GM23338 (cell line): ENCODE data around the gene ZNF670. TPM values are rescaled to one million over a fixed set of nuclear protein-coding genes. Genes with fewer than 3 reads are reported as not detected.

Experiments used
- ATAC-seq: fragments of 200-7000 bp; cut with Tn5 transposase; 3 replicates; pipeline ENCODE4 v1.9.1; 2020
- DNase-seq: peaks from one replicate; pipeline ENCODE4 v3.0.0-alpha.2; 2015; ENCODE audit warnings: low spot score
- H2AFZ ChIP-seq: fragments of 200-600 bp; sonication (generic); 2 replicates; pipeline ENCODE4 v1.8.0; 2016; ENCODE audit warnings: antibody characterized with exemption, mild to moderate bottlenecking, moderate library complexity
- H3F3A ChIP-seq: fragments of 200-600 bp; sonication (generic); replicated peaks from 2 replicates; pipeline ENCODE4 v1.8.0; 2017; ENCODE audit warnings: antibody characterized with exemption, mixed run types, low read depth
- H3K27ac ChIP-seq: fragments of 200-600 bp; sonication (generic); 2 replicates; pipeline ENCODE4 v1.6.1; 2016; ENCODE audit warnings: low read depth
- H3K27me3 ChIP-seq: fragments of 200-600 bp; sonication (generic); 2 replicates; pipeline ENCODE4 v1.8.0; 2016; ENCODE audit warnings: mild to moderate bottlenecking, mixed run types, moderate library complexity; ENCODE audit not compliant: insufficient read depth
- H3K36me3 ChIP-seq: fragments of 200-600 bp; sonication (generic); 2 replicates; pipeline ENCODE4 v1.8.0; 2016; ENCODE audit warnings: mild to moderate bottlenecking; ENCODE audit not compliant: insufficient read depth
- H3K4me1 ChIP-seq: fragments of 200-600 bp; sonication (generic); 2 replicates; pipeline ENCODE4 v1.8.0; 2016; ENCODE audit warnings: mild to moderate bottlenecking, moderate library complexity; ENCODE audit not compliant: insufficient read depth
- H3K4me2 ChIP-seq: fragments of 200-600 bp; sonication (generic); 2 replicates; pipeline ENCODE4 v1.7.1; 2017; ENCODE audit warnings: mixed run types
- H3K4me3 ChIP-seq: fragments of 200-600 bp; sonication (generic); 2 replicates; pipeline ENCODE4 v1.6.1; 2016; ENCODE audit warnings: mixed run types
- H3K79me2 ChIP-seq: fragments of 200-600 bp; sonication (generic); replicated peaks from 2 replicates; pipeline ENCODE4 v1.8.0; 2017; ENCODE audit warnings: mild to moderate bottlenecking; ENCODE audit not compliant: insufficient read depth
- H3K9me2 ChIP-seq: fragments of 200-600 bp; sonication (generic); 2 replicates; pipeline ENCODE4 v1.8.0; 2017; ENCODE audit not compliant: insufficient read depth
- H4K20me1 ChIP-seq: fragments of 200-600 bp; sonication (generic); replicated peaks from 2 replicates; pipeline ENCODE4 v1.8.0; 2017; ENCODE audit warnings: mild to moderate bottlenecking; ENCODE audit not compliant: insufficient read depth
- H3K27ac Mint-ChIP-seq: 2 replicates; pipeline ENCODE4 v1.8.0; 2020; ENCODE audit warnings: inconsistent platforms, mild to moderate bottlenecking, moderate library complexity, mixed read lengths
- H3K27me3 Mint-ChIP-seq: 3 replicates; pipeline ENCODE4 v1.8.0; 2022; ENCODE audit warnings: low read depth, mild to moderate bottlenecking, moderate library complexity, mixed read lengths, inconsistent platforms; ENCODE audit not compliant: insufficient read depth, poor library complexity
- H3K36me3 Mint-ChIP-seq: 3 replicates; pipeline ENCODE4 v1.8.0; 2021; ENCODE audit warnings: low read depth, mild to moderate bottlenecking, inconsistent platforms, moderate library complexity, mixed read lengths
- H3K4me1 Mint-ChIP-seq: 3 replicates; pipeline ENCODE4 v1.8.0; 2020; ENCODE audit warnings: mild to moderate bottlenecking, inconsistent platforms, mixed read lengths
- H3K4me3 Mint-ChIP-seq: 3 replicates; pipeline ENCODE4 v1.8.0; 2021; ENCODE audit warnings: moderate library complexity, mild to moderate bottlenecking, inconsistent platforms, mixed read lengths
- H3K9me3 Mint-ChIP-seq: 3 replicates; pipeline ENCODE4 v1.8.0; 2020; ENCODE audit warnings: moderate library complexity, mild to moderate bottlenecking, inconsistent platforms, mixed read lengths
- CREB1 ChIP-seq: fragments of 250-450 bp; sonication (Bioruptor Pico); IDR thresholded peaks from 2 replicates; pipeline ENCODE4 v1.5.0; 2020; ENCODE audit warnings: low read depth, mild to moderate bottlenecking, moderate library complexity
- CTCF ChIP-seq, 2 experiments: fragments of 200-600 bp in 1 of 2; sonication (generic) in 1 of 2; conservative IDR thresholded peaks; 2 replicates each; pipeline versions ENCODE4 v1.5.1 to v1.6.1; 2016 to 2017; ENCODE audit warnings: antibody characterized with exemption in 2 of 2, low read depth in 2 of 2, mild to moderate bottlenecking in 2 of 2, moderate library complexity in 1 of 2
- ETS1 ChIP-seq: IDR thresholded peaks from 2 replicates; pipeline ENCODE4 v1.6.1; 2016; ENCODE audit warnings: antibody characterized with exemption
- EZH2 ChIP-seq: fragments of 200-600 bp; sonication (generic); IDR thresholded peaks from one replicate; pipeline ENCODE4 v1.8.0; 2017; ENCODE audit warnings: antibody characterized with exemption, mild to moderate bottlenecking, low read depth; ENCODE audit not compliant: unreplicated experiment
- EZH2phosphoT487 ChIP-seq: fragments of 200-600 bp; sonication (generic); IDR thresholded peaks from one replicate; pipeline ENCODE4 v1.8.1; 2018; ENCODE audit warnings: antibody characterized with exemption; ENCODE audit not compliant: unreplicated experiment
- JUNB ChIP-seq: IDR thresholded peaks from one replicate; pipeline ENCODE4 v1.6.1; 2016; ENCODE audit warnings: antibody characterized with exemption; ENCODE audit not compliant: unreplicated experiment
- POLR2AphosphoS5 ChIP-seq: IDR thresholded peaks from 2 replicates; pipeline ENCODE4 v1.6.1; 2016; ENCODE audit warnings: antibody characterized with exemption, low read depth
- STAT1 ChIP-seq: IDR thresholded peaks from one replicate; pipeline ENCODE4 v1.6.1; 2016; ENCODE audit warnings: antibody characterized with exemption; ENCODE audit not compliant: unreplicated experiment
- ZNF114 ChIP-seq: fragments of 250-450 bp; sonication (Bioruptor Pico); IDR thresholded peaks from 2 replicates; pipeline ENCODE4 v1.5.0; 2020; ENCODE audit warnings: mild to moderate bottlenecking, moderate library complexity
- ZNF462 ChIP-seq: fragments of 250-450 bp; sonication (Bioruptor Pico); IDR thresholded peaks from 2 replicates; pipeline ENCODE4 v1.5.0; 2020; ENCODE audit warnings: mild to moderate bottlenecking, moderate library complexity
- polyA plus RNA-seq: library from polyadenylated mRNA; unstranded; fragments of >200 nt; fragmentation: Nextera tagmentation; extraction: Ambion mirVana; gene quantifications from 2 replicates; pipeline ENCODE4 v1.2.1, GENCODE V29; 2016
- total RNA-seq: library from RNA; depleted of rRNA; stranded (reverse); fragments of >200 nt; shearing (Covaris generic); gene quantifications from 2 replicates; pipeline ENCODE4 v1.2.3, GENCODE V29; 2014

The ZNF670 gene
- total and polyA plus RNA-seq, 2 experiments from 2014 or later: 8.0 to 19.3 TPM

- TF ChIP-seq ZNF462 (CRISPR knock-in tag) (no peak), EZH2phosphoT487 (no peak), JUNB (no peak), CTCF (conservative IDR thresholded peaks at IDR 0.05; ENCODE audit: low read depth in 2 of 2) (no peak)
Observed at GRCh38 chr1:247114351-247115140, 35.9 kb upstream of the ZNF670 start (continued).

GRCh38 chr1:247113733-247114271 lies 35.2 kb upstream of the ZNF670 start:
- H3K4me3 ChIP-seq: no peak overlapping the region
- H3K27me3 ChIP-seq: peaks cover 45% of the 10 kb centered on the region
- peaks cover 3% of the 10 kb centered on the region; the same call in 1 of the 3 replicates for H3K36me3 Mint-ChIP-seq
- no peak overlapping the region for H3K27ac ChIP-seq
- H3K4me1 ChIP-seq: peaks cover 3% of the 10 kb centered on the region
- no peak overlapping the region for H3K4me3 Mint-ChIP-seq
- H4K20me1 ChIP-seq: no peaks in the 10 kb centered on the region
- H2AFZ ChIP-seq: no peak overlapping the region
- no peak overlapping the region for H3K27ac Mint-ChIP-seq
- H3K9me3 Mint-ChIP-seq: peaks cover 7% of the 10 kb centered on the region; the same call in 2 of the 3 replicates
- DNase-seq (no peak), ATAC-seq (no peak)
- H3K4me2 ChIP-seq: no peak overlapping the region
- H3K9me2 ChIP-seq: no peaks in the 10 kb centered on the region
- H3K4me1 Mint-ChIP-seq: peaks cover 10% of the 10 kb centered on the region
- H3K79me2 ChIP-seq: no peaks in the 10 kb centered on the region
- no peaks in the 10 kb centered on the region for H3K36me3 ChIP-seq
- H3K27me3 Mint-ChIP-seq: peaks cover 32% of the 10 kb centered on the region
- H3F3A ChIP-seq: no peaks in the 10 kb centered on the region
- TF ChIP-seq ETS1 (no peak), STAT1 (no peak), EZH2 (no peak), CREB1 (CRISPR knock-in tag) (no peak), POLR2AphosphoS5 (no peak), EZH2phosphoT487 (no peak), ZNF114 (CRISPR knock-in tag) (no peak), JUNB (no peak), CTCF (conservative IDR thresholded peaks at IDR 0.05; ENCODE audit: low read depth in 2 of 2) (no peak)
